Spleen (tissue), 11 donors: ENCODE measurements around the gene RHBDL3. TPM values are rescaled to one million over a fixed set of nuclear protein-coding genes. Genes with fewer than 3 reads are reported as not detected.

Source experiments
- DNase-seq: peaks from one replicate; pipeline ENCODE4 v3.0.0-alpha.2; 2020
- H3K27ac ChIP-seq, 8 donors: fragments of 200-600 bp; sonication (generic) in 7 of 8; 1 replicate in 4 of 8; 2 replicates in 4 of 8; pipeline versions ENCODE4 v1.5.0 to v1.8.0; 2016 to 2021; ENCODE audit warnings: inconsistent platforms in 4 of 8, mild to moderate bottlenecking in 4 of 8, moderate library complexity in 1 of 8
- H3K27me3 ChIP-seq, 7 donors: fragments of 200-600 bp; sonication (generic) in 6 of 7; replicated peaks in 1 of 7; 1 replicate in 4 of 7; 2 replicates in 3 of 7; pipeline versions ENCODE4 v1.5.0 to v1.8.0; 2016 to 2021; ENCODE audit warnings: inconsistent platforms in 3 of 7, mild to moderate bottlenecking in 1 of 7
- H3K36me3 ChIP-seq, 6 donors: fragments of 200-600 bp; sonication (generic) in 5 of 6; 1 replicate in 4 of 6; 2 replicates in 2 of 6; pipeline versions ENCODE4 v1.5.0 to v1.8.0; 2016 to 2021; ENCODE audit warnings: inconsistent platforms in 2 of 6
- H3K4me1 ChIP-seq, 6 donors: fragments of 200-600 bp; sonication (generic) in 5 of 6; 1 replicate in 3 of 6; 2 replicates in 3 of 6; pipeline versions ENCODE4 v1.5.0 to v1.8.0; 2016 to 2021; ENCODE audit warnings: inconsistent platforms in 3 of 6
- H3K4me3 ChIP-seq, 8 donors: fragments of 200-600 bp; sonication (generic) in 7 of 8; 1 replicate in 4 of 8; 2 replicates in 4 of 8; pipeline versions ENCODE4 v1.5.0 to v1.8.0; 2016 to 2021; ENCODE audit warnings: inconsistent platforms in 4 of 8, mild to moderate bottlenecking in 4 of 8, moderate library complexity in 2 of 8
- H3K9me3 ChIP-seq, 8 donors: fragments of 200-600 bp; sonication (generic) in 7 of 8; 1 replicate in 4 of 8; 2 replicates in 4 of 8; pipeline versions ENCODE4 v1.5.0 to v1.8.0; 2016 to 2021; ENCODE audit warnings: inconsistent platforms in 4 of 8
- CTCF ChIP-seq, 11 experiments: fragments of 200-600 bp in 7 of 11; fragments of 450-650 bp in 4 of 11; sonication (generic) in 4 of 11; IDR thresholded peaks in 8 of 11; conservative IDR thresholded peaks in 3 of 11; 1 replicate in 7 of 11; 2 replicates in 4 of 11; pipeline versions ENCODE4 v1.4.0 to v1.8.0; 2016 to 2021; ENCODE audit warnings: antibody characterized with exemption in 11 of 11, inconsistent platforms in 4 of 11, mild to moderate bottlenecking in 1 of 11
- POLR2A ChIP-seq, 3 donors: fragments of 450-650 bp; IDR thresholded peaks; one replicate each; pipeline ENCODE4 v1.5.1; 2017; ENCODE audit warnings: antibody characterized with exemption in 3 of 3, mild to moderate bottlenecking in 1 of 3
- POLR2AphosphoS5 ChIP-seq, 3 donors: sonication (generic); formaldehyde crosslinking; IDR thresholded peaks; one replicate each; pipeline ENCODE4 v1.5.1; 2017; ENCODE audit warnings: antibody characterized with exemption in 3 of 3
- WGBS, 5 donors: extraction: QIAGEN DNeasy Blood & Tissue Kit in 3 of 5; methylation state at CpG; one replicate each; pipeline versions ENCODE4 v1.1.5 to v1.1.7; 2013 to 2018; 5-methylcytosine and 5-hydroxymethylcytosine counted together
- intact Hi-C: fragments of 100-400 bp; cut with DNase I; formaldehyde crosslinking; loops from one replicate; pipeline ENCODE4 v1.15.0; 2023; ENCODE audit warnings: low total_unique reads
- polyA plus RNA-seq, 3 donors: library from polyadenylated mRNA; stranded (reverse); fragments of 200-250 nt; gene quantifications; one replicate each; pipeline ENCODE4 v1.2.1, GENCODE V29; 2013
- total RNA-seq, 7 donors: library from RNA; depleted of rRNA in 3 of 7; stranded (reverse); fragments of >200 nt in 3 of 7; fragmentation: NEBNext Ultra II Directional in 4 of 7; extraction: Animal tissue kit (Norgen Biotek cat#: 25700) in 4 of 7; gene quantifications; one replicate each; pipeline versions ENCODE4 v1.1.0 to v1.2.1, GENCODE V29; 2016 to 2021
- donor health status: healthy with polysubstance abuse.
- donor health status: DM: no; HTN: no; CAD: no; lungs with moderate emphysema.
- donor health status: DM: no; HTN: no; CAD: no.
- donor health status: Bipolar disorder and iron deficiency.
- donor health status: healthy.
- donor health status: DM: no; HTN: no; CAD: no.
- donor health status: DM: yes; HTN: yes; CAD: no.

Gene RHBDL3
- total and polyA plus RNA-seq, 10 donors: 0.06 to 0.72 (median 0.25) TPM; not detected in 3

- WGBS, 5 donors: 88 to 96% (median 92%) methylated on average over 3 of the region's 3 CpGs
- H3K4me3 ChIP-seq: no peak overlapping the region
- TF ChIP-seq POLR2AphosphoS5 (IDR thresholded peaks at IDR 0.05): no peak
- no peak for TF ChIP-seq CTCF (IDR thresholded peaks at IDR 0.05 in 8 of 11, conservative IDR thresholded peaks at IDR 0.05 in 3 of 11)
- no peak for TF ChIP-seq POLR2A (IDR thresholded peaks at IDR 0.05)
- H3K27me3 ChIP-seq: no peaks in the 10 kb centered on the region
- no peaks in the 10 kb centered on the region for H3K9me3 ChIP-seq
- no peaks in the 10 kb centered on the region for H3K36me3 ChIP-seq
- peaks cover 0 to 6% (median 0%) of the 10 kb centered on the region in 6 donors for H3K4me1 ChIP-seq
- H3K27ac ChIP-seq: no peak overlapping the region
- intact Hi-C loops: no loop called here
- no peak for DNase-seq
Observed at GRCh38 chr17:32249475-32249874, 16.2 kb upstream of the RHBDL3 start.

- Histone ChIP-seq H3K4me1 (peaks cover 0 to 5% (median 0%) of the 10 kb centered on the region in 6 donors), H3K4me3 (no peak overlapping the region), H3K36me3 (no peaks in the 10 kb centered on the region), H3K27ac (no peak overlapping the region), H3K27me3 (no peaks in the 10 kb centered on the region), H3K9me3 (no peaks in the 10 kb centered on the region)
- no peak for TF ChIP-seq POLR2A (IDR thresholded peaks at IDR 0.05)
- TF ChIP-seq CTCF (IDR thresholded peaks at IDR 0.05 in 8 of 11, conservative IDR thresholded peaks at IDR 0.05 in 3 of 11): peak; percentile 73 to 90 (median 88)
- peak in 1 of 3 donors; percentile 50 for TF ChIP-seq POLR2AphosphoS5 (IDR thresholded peaks at IDR 0.05)
- intact Hi-C loops: loop anchor here (10.0 kb wide), 1 partner anchor 62 kb away; no protein-coding TSS in a partner anchor
- peak; percentile 83 for DNase-seq
- 61 to 71% (median 67%) methylated on average over 12 of the region's 12 CpGs for WGBS, 5 donors
Observed at GRCh38 chr17:32253117-32253611, 12.5 kb upstream of the RHBDL3 start.

GRCh38 chr17:32256012-32256700, 9.5 kb upstream of the RHBDL3 start:
- H3K27ac ChIP-seq: no peak overlapping the region
- no peaks in the 10 kb centered on the region for H3K27me3 ChIP-seq
- intact Hi-C loops: loop anchor here (10.0 kb wide), 1 partner anchor 59 kb away; no protein-coding TSS in a partner anchor
- no peaks in the 10 kb centered on the region for H3K36me3 ChIP-seq
- peaks cover 0 to 5% (median 0%) of the 10 kb centered on the region in 6 donors for H3K4me1 ChIP-seq
- H3K9me3 ChIP-seq: no peaks in the 10 kb centered on the region
- DNase-seq: peak; percentile 24
- no peak overlapping the region for H3K4me3 ChIP-seq
- WGBS, 5 donors: 59 to 74% (median 70%) methylated on average over 9 of the region's 9 CpGs
- no peak for TF ChIP-seq POLR2AphosphoS5 (IDR thresholded peaks at IDR 0.05)
- TF ChIP-seq POLR2A (IDR thresholded peaks at IDR 0.05): no peak
- TF ChIP-seq CTCF (IDR thresholded peaks at IDR 0.05 in 8 of 11, conservative IDR thresholded peaks at IDR 0.05 in 3 of 11): no peak

- DNase-seq: peak; percentile 46
- WGBS, 5 donors: 70 to 84% (median 74%) methylated on average over 7 to 9 of the region's 9 CpGs
- Histone ChIP-seq H3K4me1 (peaks cover 0 to 5% (median 0%) of the 10 kb centered on the region in 6 donors), H3K4me3 (no peak overlapping the region), H3K27ac (no peak overlapping the region), H3K27me3 (peaks cover 0 to 5% (median 0%) of the 10 kb centered on the region in 7 donors), H3K9me3 (no peaks in the 10 kb centered on the region), H3K36me3 (no peaks in the 10 kb centered on the region)
- TF ChIP-seq POLR2A (IDR thresholded peaks at IDR 0.05) (no peak), POLR2AphosphoS5 (IDR thresholded peaks at IDR 0.05) (no peak), CTCF (IDR thresholded peaks at IDR 0.05 in 8 of 11, conservative IDR thresholded peaks at IDR 0.05 in 3 of 11) (no peak)
- intact Hi-C loops: loop anchor here (10.0 kb wide), 1 partner anchor 58 kb away; no protein-coding TSS in a partner anchor
Observed at GRCh38 chr17:32256701-32257019, 9.0 kb upstream of the RHBDL3 start.
